Endothelial cell (in vitro differentiated cells): ENCODE results near the gene PMM2. TPM values are rescaled to one million over a fixed set of nuclear protein-coding genes. Genes with fewer than 3 reads are reported as not detected.
A peak's percentile ranks its signal among the peaks of the same experiment; 100 is the strongest.

Experiments
- DNase-seq: peaks from one replicate; pipeline ENCODE4 v3.0.0; 2021; ENCODE audit warnings: low spot score
- H3K27ac Mint-ChIP-seq: one replicate; pipeline ENCODE4 v1.8.0; 2021; ENCODE audit warnings: mixed read lengths, inconsistent platforms; ENCODE audit not compliant: unreplicated experiment
- H3K27me3 Mint-ChIP-seq: one replicate; pipeline ENCODE4 v1.8.0; 2021; ENCODE audit warnings: mild to moderate bottlenecking, moderate library complexity, mixed read lengths, inconsistent platforms; ENCODE audit not compliant: unreplicated experiment
- H3K36me3 Mint-ChIP-seq: one replicate; pipeline ENCODE4 v1.8.0; 2021; ENCODE audit warnings: mild to moderate bottlenecking, low read depth, mixed read lengths, inconsistent platforms; ENCODE audit not compliant: unreplicated experiment
- H3K4me1 Mint-ChIP-seq: one replicate; pipeline ENCODE4 v1.8.0; 2021; ENCODE audit warnings: mild to moderate bottlenecking, mixed read lengths, inconsistent platforms; ENCODE audit not compliant: unreplicated experiment
- H3K4me3 Mint-ChIP-seq: one replicate; pipeline ENCODE4 v1.8.0; 2021; ENCODE audit warnings: mild to moderate bottlenecking, mixed read lengths, inconsistent platforms; ENCODE audit not compliant: unreplicated experiment
- H3K9me3 Mint-ChIP-seq: one replicate; pipeline ENCODE4 v1.8.0; 2021; ENCODE audit warnings: mixed read lengths, inconsistent platforms; ENCODE audit not compliant: unreplicated experiment
- total RNA-seq: library from RNA; stranded (reverse); fragmentation: NEBNext Ultra II Directional; extraction: Animal tissue kit (Norgen Biotek cat#: 25700); gene quantifications from one replicate; pipeline ENCODE4 v1.2.1, GENCODE V29; 2021; ENCODE audit not compliant: unreplicated experiment
- TF ChIP-seq, protein P1 (sequence below): fragments of 200-600 bp; sonication (generic); IDR thresholded peaks from one replicate; pipeline ENCODE4 v1.5.0; 2021; ENCODE audit warnings: antibody characterized with exemption; ENCODE audit not compliant: unreplicated experiment

Gene PMM2
- total RNA-seq, 1 donor from 2014 or later, result 19.3 TPM

DNA sequence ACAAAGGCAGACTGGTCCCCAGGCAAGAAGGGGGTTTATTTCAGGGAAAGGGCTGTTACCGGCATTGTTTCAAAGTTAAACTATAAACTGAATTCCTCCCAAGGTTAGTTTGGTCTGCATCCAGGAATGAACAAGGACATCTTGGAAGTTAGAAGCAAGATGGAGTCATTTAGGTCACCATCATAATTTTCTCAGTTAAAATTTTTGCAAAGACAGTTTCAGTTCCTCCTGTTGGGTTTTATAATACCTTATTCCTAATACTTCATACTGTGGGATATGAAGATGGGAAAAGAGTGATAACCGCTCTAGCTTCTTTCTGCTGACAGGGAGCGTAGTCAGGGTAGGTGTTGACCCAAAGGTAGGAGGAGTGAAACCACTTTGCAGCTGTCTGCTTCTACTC, 24.8 kb downstream of the PMM2 start:
- Mint-ChIP-seq H3K36me3 (peaks cover 16% of the 10 kb centered on the region), H3K27me3 (no peaks in the 10 kb centered on the region), H3K9me3 (no peaks in the 10 kb centered on the region), H3K27ac (no peak overlapping the region), H3K4me3 (no peak overlapping the region), H3K4me1 (peaks cover 6% of the 10 kb centered on the region)
- no peak for DNase-seq
- TF ChIP-seq, protein P1, sequence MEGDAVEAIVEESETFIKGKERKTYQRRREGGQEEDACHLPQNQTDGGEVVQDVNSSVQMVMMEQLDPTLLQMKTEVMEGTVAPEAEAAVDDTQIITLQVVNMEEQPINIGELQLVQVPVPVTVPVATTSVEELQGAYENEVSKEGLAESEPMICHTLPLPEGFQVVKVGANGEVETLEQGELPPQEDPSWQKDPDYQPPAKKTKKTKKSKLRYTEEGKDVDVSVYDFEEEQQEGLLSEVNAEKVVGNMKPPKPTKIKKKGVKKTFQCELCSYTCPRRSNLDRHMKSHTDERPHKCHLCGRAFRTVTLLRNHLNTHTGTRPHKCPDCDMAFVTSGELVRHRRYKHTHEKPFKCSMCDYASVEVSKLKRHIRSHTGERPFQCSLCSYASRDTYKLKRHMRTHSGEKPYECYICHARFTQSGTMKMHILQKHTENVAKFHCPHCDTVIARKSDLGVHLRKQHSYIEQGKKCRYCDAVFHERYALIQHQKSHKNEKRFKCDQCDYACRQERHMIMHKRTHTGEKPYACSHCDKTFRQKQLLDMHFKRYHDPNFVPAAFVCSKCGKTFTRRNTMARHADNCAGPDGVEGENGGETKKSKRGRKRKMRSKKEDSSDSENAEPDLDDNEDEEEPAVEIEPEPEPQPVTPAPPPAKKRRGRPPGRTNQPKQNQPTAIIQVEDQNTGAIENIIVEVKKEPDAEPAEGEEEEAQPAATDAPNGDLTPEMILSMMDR, result no peak

DNA sequence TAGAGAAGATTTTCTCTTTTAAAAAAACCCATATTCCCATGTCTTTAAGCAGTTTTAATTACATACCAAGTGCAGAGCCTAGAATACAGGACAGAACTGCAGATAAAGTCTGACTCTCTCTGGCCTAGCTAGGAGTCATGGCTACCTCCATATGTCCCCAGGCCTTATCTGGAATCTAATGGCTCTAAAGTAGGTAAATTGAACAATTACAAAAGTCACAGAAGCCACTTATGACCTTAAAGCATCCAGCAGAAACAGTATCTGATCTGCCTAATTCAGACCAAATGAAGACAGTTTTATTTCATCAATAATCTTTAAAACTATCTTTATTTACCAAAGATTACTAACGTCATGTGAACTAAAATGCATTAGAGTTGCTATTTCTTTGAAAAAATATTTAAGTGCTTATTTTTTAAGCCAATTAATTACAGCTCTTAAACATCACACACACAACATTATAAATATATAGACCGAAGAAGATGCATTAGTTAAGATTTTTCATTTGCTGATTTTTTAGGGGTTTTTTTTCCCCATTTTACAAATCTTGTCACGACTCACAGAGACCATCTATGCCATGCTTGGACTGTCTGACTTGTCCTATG, 28.7 kb downstream of the PMM2 start:
- Mint-ChIP-seq H3K27me3 (peaks cover 1% of the 10 kb centered on the region), H3K36me3 (peaks cover 17% of the 10 kb centered on the region), H3K4me1 (peaks cover 6% of the 10 kb centered on the region), H3K4me3 (no peak overlapping the region), H3K27ac (no peak overlapping the region), H3K9me3 (no peaks in the 10 kb centered on the region)
- DNase-seq, result no peak
- TF ChIP-seq, protein P1, result no peak

DNA sequence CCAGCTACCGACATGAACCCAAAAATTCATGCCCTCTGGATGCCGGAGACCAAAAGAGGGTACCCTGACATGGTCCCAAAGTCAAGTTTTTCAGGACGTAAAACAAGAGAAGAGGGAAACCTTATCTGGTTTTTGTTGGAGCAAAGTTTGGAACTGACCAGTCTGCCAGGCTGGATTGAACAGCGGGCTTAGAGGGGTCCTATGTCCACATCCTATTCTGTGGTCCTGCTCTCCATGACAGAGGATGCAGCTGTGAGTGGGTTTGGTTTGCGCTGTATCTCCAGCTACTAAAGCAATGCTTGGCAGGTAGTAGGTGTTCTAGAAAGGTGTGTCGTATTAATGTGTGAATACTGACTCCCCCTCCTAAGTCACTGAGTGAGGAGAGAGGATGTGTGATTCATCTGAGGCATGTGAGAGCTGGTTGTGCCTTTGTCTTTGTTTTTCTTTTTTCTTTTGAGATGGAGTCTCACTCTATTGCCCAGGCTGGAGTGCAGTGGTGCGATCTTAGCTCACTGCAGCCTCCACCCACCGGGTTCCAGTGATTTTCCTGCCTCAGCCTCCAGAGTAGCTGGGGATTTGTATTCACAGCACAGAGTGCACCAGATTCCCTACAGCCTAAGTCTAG, 31.0 kb downstream of the PMM2 start:
- peaks cover 11% of the 10 kb centered on the region for H3K36me3 Mint-ChIP-seq
- TF ChIP-seq, protein P1, result no peak
- no peak for DNase-seq
- H3K27me3 Mint-ChIP-seq, result peaks cover 6% of the 10 kb centered on the region
- H3K4me3 Mint-ChIP-seq, result no peak overlapping the region
- no peak overlapping the region for H3K27ac Mint-ChIP-seq
- H3K4me1 Mint-ChIP-seq, result peaks cover 2% of the 10 kb centered on the region
- no peaks in the 10 kb centered on the region for H3K9me3 Mint-ChIP-seq

DNA sequence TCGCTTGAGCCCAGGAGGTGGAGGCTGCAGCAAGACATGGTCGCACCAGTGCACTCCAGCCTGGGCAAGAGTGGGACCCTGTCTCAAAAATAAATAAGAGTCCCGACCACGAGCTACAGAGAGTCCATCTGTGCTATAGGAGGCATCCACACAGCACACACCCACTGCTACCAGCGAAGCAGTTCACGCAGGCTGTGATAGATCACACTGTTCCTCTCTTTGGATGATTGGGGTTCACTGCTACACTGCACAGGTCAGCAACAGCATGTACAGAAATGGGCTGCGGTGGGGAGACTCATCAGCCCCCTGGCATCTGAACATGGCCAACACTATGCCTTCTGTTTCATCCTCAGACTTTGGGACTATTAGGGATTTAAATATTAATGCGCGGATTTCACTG, 33.8 kb downstream of the PMM2 start:
- Mint-ChIP-seq H3K36me3 (peaks cover 11% of the 10 kb centered on the region), H3K4me1 (peaks cover 7% of the 10 kb centered on the region), H3K27ac (peak overlapping the region; percentile 24), H3K9me3 (no peaks in the 10 kb centered on the region), H3K4me3 (no peak overlapping the region), H3K27me3 (peaks cover 6% of the 10 kb centered on the region)
- TF ChIP-seq, protein P1, result no peak
- no peak for DNase-seq
